ENCODE results near the gene OR2F1. TPM values are rescaled to one million over a fixed set of nuclear protein-coding genes. Genes with fewer than 3 reads are reported as not detected.

OR2F1 gene
- total RNA-seq, 1 donor from 2014 or later = not detected

GRCh38 chr7:143980746-143981510, 26.3 kb downstream of the OR2F1 start:
- H3K9me3 Mint-ChIP-seq = peaks cover 5% of the 10 kb centered on the region
- H3K27me3 Mint-ChIP-seq (ENCODE audit: low read depth) = no peaks in the 10 kb centered on the region
- no peaks in the 10 kb centered on the region for H3K4me1 Mint-ChIP-seq
- no peak overlapping the region for H3K27ac Mint-ChIP-seq
- no peaks in the 10 kb centered on the region for H3K36me3 Mint-ChIP-seq
- no peak for TF ChIP-seq CTCF (IDR thresholded peaks at IDR 0.05; ENCODE audit: unreplicated experiment)
- no peak for DNase-seq (ENCODE audit: low spot score in 2 of 2, unreplicated experiment in 2 of 2)
- no peak overlapping the region for H3K4me3 Mint-ChIP-seq

- no peak for TF ChIP-seq CTCF (IDR thresholded peaks at IDR 0.05; ENCODE audit: unreplicated experiment)
- Mint-ChIP-seq H3K9me3 (peaks cover 5% of the 10 kb centered on the region), H3K4me1 (no peaks in the 10 kb centered on the region), H3K27ac (no peak overlapping the region), H3K36me3 (no peaks in the 10 kb centered on the region), H3K27me3 (ENCODE audit: low read depth) (no peaks in the 10 kb centered on the region), H3K4me3 (no peak overlapping the region)
- DNase-seq (ENCODE audit: low spot score in 2 of 2, unreplicated experiment in 2 of 2) = no peak
Observed at GRCh38 chr7:143983960-143984359, 29.3 kb downstream of the OR2F1 start.

GRCh38 chr7:143987513-143987912, 32.9 kb downstream of the OR2F1 start:
- H3K36me3 Mint-ChIP-seq = no peaks in the 10 kb centered on the region
- no peak for TF ChIP-seq CTCF (IDR thresholded peaks at IDR 0.05; ENCODE audit: unreplicated experiment)
- peaks cover 17% of the 10 kb centered on the region for H3K9me3 Mint-ChIP-seq
- no peak overlapping the region for H3K4me3 Mint-ChIP-seq
- no peak overlapping the region for H3K27ac Mint-ChIP-seq
- DNase-seq (ENCODE audit: low spot score in 2 of 2, unreplicated experiment in 2 of 2) = no peak
- H3K4me1 Mint-ChIP-seq = no peaks in the 10 kb centered on the region
- no peaks in the 10 kb centered on the region for H3K27me3 Mint-ChIP-seq (ENCODE audit: low read depth)

GRCh38 chr7:143988976-143989745, 34.5 kb downstream of the OR2F1 start:
- no peak overlapping the region for H3K27ac Mint-ChIP-seq
- H3K36me3 Mint-ChIP-seq = no peaks in the 10 kb centered on the region
- H3K27me3 Mint-ChIP-seq (ENCODE audit: low read depth) = no peaks in the 10 kb centered on the region
- no peaks in the 10 kb centered on the region for H3K4me1 Mint-ChIP-seq
- peaks cover 12% of the 10 kb centered on the region for H3K9me3 Mint-ChIP-seq
- no peak for TF ChIP-seq CTCF (IDR thresholded peaks at IDR 0.05; ENCODE audit: unreplicated experiment)
- no peak for DNase-seq (ENCODE audit: low spot score in 2 of 2, unreplicated experiment in 2 of 2)
- no peak overlapping the region for H3K4me3 Mint-ChIP-seq

GRCh38 chr7:143992670-143993069, 38.0 kb downstream of the OR2F1 start:
- Mint-ChIP-seq H3K27me3 (ENCODE audit: low read depth) (no peaks in the 10 kb centered on the region), H3K27ac (no peak overlapping the region), H3K4me3 (no peak overlapping the region), H3K36me3 (no peaks in the 10 kb centered on the region), H3K9me3 (peaks cover 12% of the 10 kb centered on the region), H3K4me1 (no peaks in the 10 kb centered on the region)
- no peak for DNase-seq (ENCODE audit: low spot score in 2 of 2, unreplicated experiment in 2 of 2)
- TF ChIP-seq CTCF (IDR thresholded peaks at IDR 0.05; ENCODE audit: unreplicated experiment) = no peak
